Measurements from ENCODE around the gene RPS6KC1.
"Not testable (repeated sequence)": the region's sequence is repeated elsewhere in the genome, so short reads cannot be mapped to it uniquely, and the experiment has no call there.

DNA sequence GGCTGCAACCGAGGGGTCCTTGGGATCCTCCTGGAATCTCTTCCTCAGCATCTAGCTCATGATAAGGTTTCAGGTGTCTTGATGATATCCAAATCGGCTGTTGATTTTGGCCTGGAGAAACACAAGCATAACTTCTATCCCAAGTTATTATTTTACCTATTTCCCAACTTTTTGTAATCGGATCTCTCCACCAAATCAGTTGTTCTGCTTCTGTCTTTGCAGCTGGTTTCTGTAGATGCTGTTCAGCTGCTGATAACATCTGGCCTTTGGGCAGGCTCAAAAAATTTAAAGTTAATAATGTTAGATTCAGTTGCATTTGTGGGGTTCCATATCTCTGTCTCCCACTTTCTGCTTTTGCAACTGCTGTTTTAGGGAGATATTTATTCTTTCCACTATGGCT, 24.0 kb upstream of the RPS6KC1 start:
- TF ChIP-seq, protein P1, sequence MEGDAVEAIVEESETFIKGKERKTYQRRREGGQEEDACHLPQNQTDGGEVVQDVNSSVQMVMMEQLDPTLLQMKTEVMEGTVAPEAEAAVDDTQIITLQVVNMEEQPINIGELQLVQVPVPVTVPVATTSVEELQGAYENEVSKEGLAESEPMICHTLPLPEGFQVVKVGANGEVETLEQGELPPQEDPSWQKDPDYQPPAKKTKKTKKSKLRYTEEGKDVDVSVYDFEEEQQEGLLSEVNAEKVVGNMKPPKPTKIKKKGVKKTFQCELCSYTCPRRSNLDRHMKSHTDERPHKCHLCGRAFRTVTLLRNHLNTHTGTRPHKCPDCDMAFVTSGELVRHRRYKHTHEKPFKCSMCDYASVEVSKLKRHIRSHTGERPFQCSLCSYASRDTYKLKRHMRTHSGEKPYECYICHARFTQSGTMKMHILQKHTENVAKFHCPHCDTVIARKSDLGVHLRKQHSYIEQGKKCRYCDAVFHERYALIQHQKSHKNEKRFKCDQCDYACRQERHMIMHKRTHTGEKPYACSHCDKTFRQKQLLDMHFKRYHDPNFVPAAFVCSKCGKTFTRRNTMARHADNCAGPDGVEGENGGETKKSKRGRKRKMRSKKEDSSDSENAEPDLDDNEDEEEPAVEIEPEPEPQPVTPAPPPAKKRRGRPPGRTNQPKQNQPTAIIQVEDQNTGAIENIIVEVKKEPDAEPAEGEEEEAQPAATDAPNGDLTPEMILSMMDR (IDR thresholded peaks at IDR 0.05): not testable (repeated sequence)
- not testable (repeated sequence) for TF ChIP-seq POLR2A (IDR thresholded peaks at IDR 0.05)

All from tibial nerve (tissue), 3 donors.